GM19438 (cell line): ENCODE data around the gene HEATR3.

Experiments used
- ATAC-seq: cut with Tn5 transposase; IDR thresholded peaks from one replicate; pipeline ENCODE4 v1.9.1; 2021; ENCODE audit warnings: low read depth; ENCODE audit not compliant: unreplicated experiment

Gene HEATR3

GRCh38 chr16:50056226-50056625 lies 9.5 kb upstream of the HEATR3 start:
- no peak for ATAC-seq

GRCh38 chr16:50058091-50058771 lies 7.5 kb upstream of the HEATR3 start:
- ATAC-seq: no peak

GRCh38 chr16:50059111-50059510 lies 6.7 kb upstream of the HEATR3 start:
- no peak for ATAC-seq

DNA sequence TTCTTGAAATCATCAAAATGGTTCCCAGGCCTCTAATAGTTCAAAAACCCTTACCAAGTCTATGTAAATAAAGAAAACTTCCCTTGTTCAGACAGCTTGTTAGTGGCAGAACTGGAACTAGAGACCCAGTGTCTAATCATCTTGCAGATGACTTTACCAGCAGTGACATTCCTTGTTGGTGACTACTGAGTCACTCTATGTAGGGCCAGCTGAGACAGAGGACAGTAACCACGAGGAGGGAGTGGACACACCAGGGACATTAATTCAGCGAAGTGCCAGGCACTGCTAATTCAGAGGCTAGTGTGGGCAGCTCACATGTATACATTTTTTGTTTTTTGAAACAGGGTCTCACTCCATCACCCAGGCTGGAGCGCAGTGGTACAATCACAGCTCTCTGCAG lies 6.1 kb upstream of the HEATR3 start:
- ATAC-seq: no peak

DNA sequence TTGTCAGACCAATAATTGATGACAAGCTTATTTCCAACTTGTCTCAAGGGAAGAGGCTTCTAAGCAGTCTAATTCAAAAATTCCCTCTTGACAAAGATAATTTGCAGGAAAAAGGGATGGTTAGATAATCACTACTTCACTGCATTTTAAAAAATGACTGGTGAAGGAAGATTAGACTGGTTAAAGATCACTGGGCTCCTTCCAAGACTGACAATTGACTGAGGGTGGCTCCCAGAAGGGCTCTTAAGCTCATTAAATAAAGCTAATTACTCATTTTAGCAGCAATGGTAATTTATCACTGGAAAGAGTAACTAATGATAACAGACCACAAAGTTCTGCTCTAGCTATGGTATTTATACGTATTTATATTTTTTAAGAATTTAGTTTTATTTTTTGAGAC lies 4.4 kb upstream of the HEATR3 start:
- no peak for ATAC-seq

GRCh38 chr16:50065241-50065623 lies 538 bp upstream of the HEATR3 start:
- ATAC-seq: no peak

- no peak for ATAC-seq
These were observed 916 bp downstream of the HEATR3 start for GRCh38 chr16:50066482-50067289.

- no peak for ATAC-seq
These were observed 1.6 kb downstream of the HEATR3 start for GRCh38 chr16:50067290-50067853.

- no peak for ATAC-seq
These were observed 2.8 kb downstream of the HEATR3 start for GRCh38 chr16:50068550-50068949.

- no peak for ATAC-seq
These were observed 3.3 kb downstream of the HEATR3 start for GRCh38 chr16:50069060-50069459.

- ATAC-seq: no peak
These were observed 5.4 kb downstream of the HEATR3 start for GRCh38 chr16:50071075-50071671.

DNA sequence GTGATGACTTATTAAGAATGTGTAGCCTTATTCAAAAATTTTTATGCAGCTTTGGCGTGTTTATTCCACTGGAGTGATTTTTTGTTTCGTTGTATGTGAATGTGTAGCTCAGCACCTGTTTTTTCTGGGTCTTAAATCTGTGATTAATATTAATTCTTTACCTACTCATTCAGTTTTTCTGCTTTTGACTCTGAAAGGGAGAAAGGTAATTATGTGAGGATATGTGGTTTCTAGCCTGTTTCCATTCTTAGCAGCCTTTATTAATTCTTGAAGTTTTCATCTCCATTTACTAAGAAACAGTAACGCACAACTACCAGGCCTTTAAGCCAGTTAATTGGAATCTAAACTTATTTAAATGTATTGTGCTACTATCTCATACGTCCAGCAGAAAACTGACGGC lies 7.0 kb downstream of the HEATR3 start:
- ATAC-seq: no peak

DNA sequence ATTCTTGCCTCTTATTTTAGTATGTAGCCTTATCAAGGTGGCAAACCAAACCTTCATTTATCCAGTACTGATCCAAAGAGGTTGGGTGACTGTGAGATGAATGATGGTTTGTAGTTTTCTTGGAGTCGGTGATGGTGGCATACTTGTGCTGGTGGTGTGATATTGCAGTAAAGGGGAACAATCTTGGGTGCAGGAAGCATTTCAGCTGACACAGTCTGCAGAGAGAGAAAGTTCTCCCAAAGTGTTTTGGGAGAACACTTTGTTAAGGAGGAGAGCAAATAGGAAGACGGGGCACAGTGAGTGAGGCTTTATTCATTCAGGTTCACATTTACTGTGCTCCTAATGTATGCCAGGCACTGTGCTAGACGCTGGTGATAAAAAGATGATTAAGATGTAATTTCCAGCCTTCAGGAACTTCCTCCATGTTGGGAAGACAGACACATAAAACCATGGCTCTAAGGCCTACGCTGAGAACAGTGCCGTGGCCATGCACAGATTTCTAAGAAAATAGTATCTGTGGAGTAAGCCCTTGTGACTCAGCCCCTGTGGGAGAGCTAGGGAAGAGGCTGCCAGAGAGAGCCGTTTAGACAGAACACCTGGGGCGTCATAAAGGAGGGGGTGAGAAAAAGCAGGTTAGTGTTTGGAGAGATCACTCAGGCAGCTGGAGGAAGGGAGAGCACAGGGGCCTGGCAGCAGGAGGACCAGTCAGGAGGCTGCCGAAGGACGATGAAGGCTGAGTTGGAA lies 13.8 kb downstream of the HEATR3 start:
- ATAC-seq: no peak

DNA sequence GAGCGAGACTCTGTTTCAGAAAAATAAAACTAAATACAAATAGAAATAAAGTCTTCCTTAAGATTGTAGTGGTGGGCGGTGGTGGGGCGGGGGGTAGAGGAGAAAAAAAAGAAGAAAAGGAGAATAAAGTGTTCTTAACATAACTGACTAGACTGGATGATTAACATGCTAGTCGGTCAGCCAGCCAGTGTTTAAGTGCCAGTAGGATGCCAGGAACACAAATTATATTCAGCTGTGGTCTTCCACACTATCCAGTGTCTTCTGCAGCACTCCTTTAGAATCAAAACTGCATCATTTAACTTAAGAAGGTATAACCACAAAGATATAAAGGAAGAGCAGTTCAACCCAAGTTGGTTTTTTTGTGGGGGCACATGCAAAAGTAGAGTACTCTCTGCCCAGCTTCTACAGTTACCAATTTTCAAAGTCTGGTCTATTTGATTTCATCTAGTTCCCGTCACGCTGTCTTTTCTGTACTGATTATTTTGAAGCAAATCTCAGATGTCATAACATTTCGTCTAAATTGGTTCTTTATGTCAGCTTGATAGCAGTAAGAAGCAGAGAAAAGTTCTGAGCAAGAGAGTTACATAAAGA lies 15.8 kb downstream of the HEATR3 start:
- ATAC-seq: no peak

DNA sequence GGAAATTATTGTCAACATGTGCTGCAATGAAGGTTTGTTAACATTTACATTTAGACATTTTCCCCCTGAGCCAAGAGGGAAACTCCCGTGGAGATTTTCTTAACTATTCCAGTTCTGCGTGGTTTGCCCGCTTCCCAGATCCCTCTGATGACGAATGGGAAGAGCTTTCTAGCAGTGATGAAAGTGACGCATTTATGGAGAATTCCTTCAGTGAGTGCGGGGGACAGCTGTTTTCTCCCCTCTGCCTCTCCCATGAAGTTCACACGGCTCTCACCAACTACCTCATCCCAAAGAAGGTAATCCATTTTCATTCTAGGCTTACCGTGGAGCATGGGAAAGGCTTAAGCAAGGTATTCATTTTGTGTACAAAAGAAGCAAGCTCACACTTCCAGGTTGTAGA lies 18.2 kb downstream of the HEATR3 start:
- ATAC-seq: no peak

DNA sequence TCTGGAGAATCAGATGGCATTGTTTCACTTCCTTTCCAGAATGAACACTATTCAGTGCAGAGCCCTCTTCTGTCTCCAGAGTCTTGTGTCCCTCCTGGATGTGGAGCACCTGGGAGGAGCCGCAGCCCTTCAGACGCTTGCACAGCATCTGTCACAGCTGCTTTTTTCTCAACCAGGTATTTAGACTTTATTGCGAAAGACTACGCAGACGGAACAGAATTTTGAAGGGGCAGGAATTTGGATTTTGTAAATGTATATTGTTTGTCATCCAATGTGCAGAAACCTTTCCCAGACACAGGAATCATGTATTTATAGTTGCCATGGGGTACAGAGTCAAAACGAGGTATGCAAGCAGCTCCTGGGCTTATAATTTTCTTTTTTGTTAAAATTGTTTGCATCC lies 20.4 kb downstream of the HEATR3 start:
- no peak for ATAC-seq

GRCh38 chr16:50088302-50088701 lies 22.5 kb downstream of the HEATR3 start:
- no peak for ATAC-seq

GRCh38 chr16:50092891-50093290 lies 27.1 kb downstream of the HEATR3 start:
- no peak for ATAC-seq

DNA sequence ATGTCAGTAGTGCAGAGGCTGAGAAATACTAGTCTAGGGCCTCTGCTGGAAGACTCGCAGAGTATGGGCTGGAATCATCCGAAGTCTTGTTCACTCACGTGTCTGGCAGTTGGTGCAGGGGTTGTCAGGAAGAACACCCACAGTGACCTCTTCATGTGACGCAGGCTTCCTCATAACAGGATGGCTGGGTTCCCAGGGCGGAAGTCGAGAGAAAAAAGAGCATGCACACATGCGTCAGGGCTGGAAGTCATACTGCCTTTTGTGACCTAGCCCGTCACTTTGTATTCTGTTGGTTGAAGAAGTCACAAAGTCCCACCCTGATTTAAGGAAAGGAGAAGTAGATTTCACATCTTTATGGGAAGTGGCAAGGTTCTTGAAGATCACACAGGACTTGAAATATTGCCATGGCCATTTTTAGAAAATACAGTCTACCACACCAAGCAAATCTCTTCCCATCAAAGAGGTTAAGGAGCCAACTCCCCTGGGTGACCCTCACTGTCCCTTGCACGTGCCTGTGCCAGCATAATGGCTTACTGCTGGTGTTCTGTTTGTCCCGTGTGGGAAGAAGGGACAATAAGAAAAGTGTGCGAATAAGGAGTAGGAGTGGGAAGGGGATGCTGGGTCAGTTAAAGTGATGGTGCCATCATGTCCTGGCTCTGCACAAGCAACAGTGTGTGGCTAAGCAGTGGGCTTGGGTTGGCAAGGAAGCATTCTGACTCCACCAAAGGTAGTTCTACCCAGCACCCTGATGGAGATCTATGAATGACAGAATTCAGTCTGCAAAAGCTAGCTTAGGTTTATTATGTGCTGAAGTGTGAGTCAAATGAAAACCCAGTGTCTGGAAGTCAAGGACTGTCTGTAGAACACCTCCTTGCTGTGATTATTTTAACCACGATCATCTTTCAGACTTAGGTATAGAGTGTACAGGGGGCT lies 28.1 kb downstream of the HEATR3 start:
- ATAC-seq: no peak
